Activated T-cell treated with anti-CD3 and anti-CD28 coated beads, Interleukin-2, amount 50 U/mL, for 4 hours (primary cell): ENCODE results near the gene ITGB4. TPM values are rescaled to one million over a fixed set of nuclear protein-coding genes. Genes with fewer than 3 reads are reported as not detected.

Experiments
- ATAC-seq, 2 donors: fragments of 200-7000 bp; cut with Tn5 transposase; one replicate each; pipeline ENCODE4 v1.10.0; 2021
- DNase-seq: peaks from one replicate; pipeline ENCODE4 v3.0.0-alpha.2; 2020
- H3K27me3 Mint-ChIP-seq: one replicate; pipeline ENCODE4 v1.8.0; 2021; ENCODE audit warnings: low read depth, mixed read lengths
- H3K36me3 Mint-ChIP-seq: one replicate; pipeline ENCODE4 v1.8.0; 2022; ENCODE audit warnings: mixed read lengths; ENCODE audit not compliant: insufficient read depth
- H3K4me1 Mint-ChIP-seq: one replicate; pipeline ENCODE4 v1.8.0; 2021; ENCODE audit warnings: low read depth, mixed read lengths
- H3K4me3 Mint-ChIP-seq: one replicate; pipeline ENCODE4 v1.8.0; 2021; ENCODE audit warnings: mild to moderate bottlenecking, moderate library complexity, mixed read lengths
- H3K9me3 Mint-ChIP-seq: one replicate; pipeline ENCODE4 v1.8.0; 2021; ENCODE audit warnings: mixed read lengths
- total RNA-seq, 3 donors: library from RNA; stranded (reverse); gene quantifications; one replicate each; pipeline ENCODE4 v1.2.1, GENCODE V29; 2021

The ITGB4 gene
- total RNA-seq, 3 donors from 2014 or later = 0.63 to 2.3 (median 1.6) TPM

- H3K27me3 Mint-ChIP-seq = peaks cover 3% of the 10 kb centered on the region
- no peak for ATAC-seq
Observed at GRCh38 chr17:75748706-75749105, 27.4 kb downstream of the ITGB4 start.

GRCh38 chr17:75749545-75750389 lies 28.5 kb downstream of the ITGB4 start:
- DNase-seq = peak; percentile 89
- Mint-ChIP-seq H3K4me1 (peaks cover 17% of the 10 kb centered on the region), H3K27me3 (peaks cover 3% of the 10 kb centered on the region), H3K36me3 (no peaks in the 10 kb centered on the region), H3K4me3 (no peak overlapping the region), H3K9me3 (no peaks in the 10 kb centered on the region)
- ATAC-seq = peak; percentile 72 to 75

More at GRCh38 chr17:75748706-75749105, 27.4 kb downstream of the ITGB4 start:
- H3K9me3 Mint-ChIP-seq = no peaks in the 10 kb centered on the region
- DNase-seq = no peak
- no peak overlapping the region for H3K4me3 Mint-ChIP-seq
- no peaks in the 10 kb centered on the region for H3K36me3 Mint-ChIP-seq
- H3K4me1 Mint-ChIP-seq = peaks cover 13% of the 10 kb centered on the region

GRCh38 chr17:75750661-75751423 lies 29.6 kb downstream of the ITGB4 start:
- peaks cover 3% of the 10 kb centered on the region for H3K27me3 Mint-ChIP-seq
- H3K9me3 Mint-ChIP-seq = no peaks in the 10 kb centered on the region
- H3K4me1 Mint-ChIP-seq = peaks cover 20% of the 10 kb centered on the region
- no peaks in the 10 kb centered on the region for H3K36me3 Mint-ChIP-seq
- ATAC-seq = no peak
- DNase-seq = no peak
- no peak overlapping the region for H3K4me3 Mint-ChIP-seq

GRCh38 chr17:75751676-75752404 lies 30.6 kb downstream of the ITGB4 start:
- Mint-ChIP-seq H3K36me3 (no peaks in the 10 kb centered on the region), H3K27me3 (peaks cover 3% of the 10 kb centered on the region), H3K9me3 (no peaks in the 10 kb centered on the region), H3K4me3 (no peak overlapping the region), H3K4me1 (peaks cover 20% of the 10 kb centered on the region)
- ATAC-seq (no peak), DNase-seq (no peak)

GRCh38 chr17:75752405-75752709 lies 31.1 kb downstream of the ITGB4 start:
- H3K4me3 Mint-ChIP-seq = no peak overlapping the region
- H3K4me1 Mint-ChIP-seq = peaks cover 20% of the 10 kb centered on the region

GRCh38 chr17:75752802-75753513 lies 31.7 kb downstream of the ITGB4 start:
- Mint-ChIP-seq H3K4me3 (peak overlapping the region; percentile 62), H3K36me3 (no peaks in the 10 kb centered on the region), H3K9me3 (no peaks in the 10 kb centered on the region), H3K27me3 (no peaks in the 10 kb centered on the region), H3K4me1 (peaks cover 17% of the 10 kb centered on the region)
- DNase-seq = no peak
- ATAC-seq = no peak

More at GRCh38 chr17:75752405-75752709, 31.1 kb downstream of the ITGB4 start:
- no peak for ATAC-seq
- H3K9me3 Mint-ChIP-seq = no peaks in the 10 kb centered on the region
- no peaks in the 10 kb centered on the region for H3K36me3 Mint-ChIP-seq
- no peak for DNase-seq
- H3K27me3 Mint-ChIP-seq = peaks cover 3% of the 10 kb centered on the region

GRCh38 chr17:75753514-75754377 lies 32.5 kb downstream of the ITGB4 start:
- H3K27me3 Mint-ChIP-seq = no peaks in the 10 kb centered on the region
- no peaks in the 10 kb centered on the region for H3K9me3 Mint-ChIP-seq
- H3K4me1 Mint-ChIP-seq = peaks cover 17% of the 10 kb centered on the region
- H3K4me3 Mint-ChIP-seq = peak overlapping the region; percentile 62
- ATAC-seq (peak; percentile 89 to 90), DNase-seq (peak; percentile 67)
- H3K36me3 Mint-ChIP-seq = no peaks in the 10 kb centered on the region

- Mint-ChIP-seq H3K9me3 (no peaks in the 10 kb centered on the region), H3K4me3 (peak overlapping the region; percentile 22), H3K27me3 (no peaks in the 10 kb centered on the region), H3K4me1 (peaks cover 16% of the 10 kb centered on the region), H3K36me3 (no peaks in the 10 kb centered on the region)
- DNase-seq = no peak
- no peak for ATAC-seq
Observed at GRCh38 chr17:75754378-75755204, 33.3 kb downstream of the ITGB4 start.

GRCh38 chr17:75755205-75755901 lies 34.1 kb downstream of the ITGB4 start:
- ATAC-seq = no peak
- Mint-ChIP-seq H3K9me3 (no peaks in the 10 kb centered on the region), H3K36me3 (no peaks in the 10 kb centered on the region), H3K4me3 (peak overlapping the region; percentile 22), H3K4me1 (peaks cover 11% of the 10 kb centered on the region), H3K27me3 (no peaks in the 10 kb centered on the region)
- no peak for DNase-seq

GRCh38 chr17:75755990-75756389 lies 34.7 kb downstream of the ITGB4 start:
- no peak for DNase-seq
- Mint-ChIP-seq H3K27me3 (no peaks in the 10 kb centered on the region), H3K36me3 (no peaks in the 10 kb centered on the region), H3K4me1 (peaks cover 11% of the 10 kb centered on the region), H3K4me3 (no peak overlapping the region), H3K9me3 (no peaks in the 10 kb centered on the region)
- ATAC-seq = no peak

- no peaks in the 10 kb centered on the region for H3K36me3 Mint-ChIP-seq
- H3K27me3 Mint-ChIP-seq = no peaks in the 10 kb centered on the region
- no peaks in the 10 kb centered on the region for H3K9me3 Mint-ChIP-seq
- H3K4me1 Mint-ChIP-seq = peaks cover 11% of the 10 kb centered on the region
- DNase-seq (no peak), ATAC-seq (no peak)
- no peak overlapping the region for H3K4me3 Mint-ChIP-seq
Observed at GRCh38 chr17:75756451-75757085, 35.3 kb downstream of the ITGB4 start.
